SU-DHL-6 (cell line): ENCODE results near the gene KNDC1.

Experiments
- EZH2phosphoT487 ChIP-seq: fragments of 200-600 bp; sonication (generic), shearing (Covaris generic); conservative IDR thresholded peaks from 2 replicates; pipeline ENCODE4 v1.6.1; 2018; ENCODE audit warnings: mild to moderate bottlenecking, antibody characterized with exemption, low read length, moderate library complexity, mixed read lengths
- TF ChIP-seq, protein P1 (sequence below): fragments of 200-600 bp; sonication (generic); IDR thresholded peaks from one replicate; pipeline ENCODE4 v1.5.1; 2017; ENCODE audit warnings: antibody characterized with exemption, mild to moderate bottlenecking, low read length, moderate library complexity; ENCODE audit not compliant: insufficient read depth, poor library complexity, severe bottlenecking

GRCh38 chr10:133162910-133163856, 3.2 kb downstream of the KNDC1 start:
- TF ChIP-seq, protein P1, sequence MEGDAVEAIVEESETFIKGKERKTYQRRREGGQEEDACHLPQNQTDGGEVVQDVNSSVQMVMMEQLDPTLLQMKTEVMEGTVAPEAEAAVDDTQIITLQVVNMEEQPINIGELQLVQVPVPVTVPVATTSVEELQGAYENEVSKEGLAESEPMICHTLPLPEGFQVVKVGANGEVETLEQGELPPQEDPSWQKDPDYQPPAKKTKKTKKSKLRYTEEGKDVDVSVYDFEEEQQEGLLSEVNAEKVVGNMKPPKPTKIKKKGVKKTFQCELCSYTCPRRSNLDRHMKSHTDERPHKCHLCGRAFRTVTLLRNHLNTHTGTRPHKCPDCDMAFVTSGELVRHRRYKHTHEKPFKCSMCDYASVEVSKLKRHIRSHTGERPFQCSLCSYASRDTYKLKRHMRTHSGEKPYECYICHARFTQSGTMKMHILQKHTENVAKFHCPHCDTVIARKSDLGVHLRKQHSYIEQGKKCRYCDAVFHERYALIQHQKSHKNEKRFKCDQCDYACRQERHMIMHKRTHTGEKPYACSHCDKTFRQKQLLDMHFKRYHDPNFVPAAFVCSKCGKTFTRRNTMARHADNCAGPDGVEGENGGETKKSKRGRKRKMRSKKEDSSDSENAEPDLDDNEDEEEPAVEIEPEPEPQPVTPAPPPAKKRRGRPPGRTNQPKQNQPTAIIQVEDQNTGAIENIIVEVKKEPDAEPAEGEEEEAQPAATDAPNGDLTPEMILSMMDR = no peak
- TF ChIP-seq EZH2phosphoT487 = no peak
